CD4-positive, alpha-beta T cell treated with Interleukin-4 for 1 hour (primary cell): ENCODE results near the gene CALML3.

Experiments
- DNase-seq, 2 donors: peaks; one replicate each; pipeline ENCODE4 v3.0.0-alpha.2; 2020 to 2022

CALML3 gene

GRCh38 chr10:5545011-5545410 is 20.2 kb downstream of the CALML3 start:
- no peak for DNase-seq

- DNase-seq: no peak
These were observed 20.6 kb downstream of the CALML3 start for GRCh38 chr10:5545426-5545777.

- DNase-seq: no peak
These were observed 21.3 kb downstream of the CALML3 start for GRCh38 chr10:5545778-5546710.

- DNase-seq: no peak
These were observed 22.3 kb downstream of the CALML3 start for GRCh38 chr10:5546891-5547680.

- no peak for DNase-seq
These were observed 22.8 kb downstream of the CALML3 start for GRCh38 chr10:5547681-5547930.

GRCh38 chr10:5547931-5548660 is 23.3 kb downstream of the CALML3 start:
- DNase-seq: no peak

- no peak for DNase-seq
These were observed 24.9 kb downstream of the CALML3 start for GRCh38 chr10:5549462-5550249.

DNA sequence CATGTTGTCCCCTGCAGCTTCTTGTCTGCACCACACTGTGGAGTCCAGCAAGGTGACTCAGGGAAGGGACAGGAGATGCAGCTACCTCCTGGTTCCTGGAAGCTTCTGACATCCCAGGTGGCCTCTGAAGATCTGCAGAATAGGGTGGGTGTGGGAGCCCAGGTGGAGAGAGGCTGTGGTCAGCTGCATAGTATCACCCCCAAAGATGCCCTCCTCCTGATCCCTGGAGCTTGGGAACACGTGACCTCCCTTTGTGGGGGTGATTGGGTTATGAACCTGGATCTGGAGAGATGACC is 25.4 kb downstream of the CALML3 start:
- no peak for DNase-seq

GRCh38 chr10:5550621-5551530 is 26.1 kb downstream of the CALML3 start:
- DNase-seq: no peak

- DNase-seq: no peak
These were observed 27.0 kb downstream of the CALML3 start for GRCh38 chr10:5551531-5552375.

DNA sequence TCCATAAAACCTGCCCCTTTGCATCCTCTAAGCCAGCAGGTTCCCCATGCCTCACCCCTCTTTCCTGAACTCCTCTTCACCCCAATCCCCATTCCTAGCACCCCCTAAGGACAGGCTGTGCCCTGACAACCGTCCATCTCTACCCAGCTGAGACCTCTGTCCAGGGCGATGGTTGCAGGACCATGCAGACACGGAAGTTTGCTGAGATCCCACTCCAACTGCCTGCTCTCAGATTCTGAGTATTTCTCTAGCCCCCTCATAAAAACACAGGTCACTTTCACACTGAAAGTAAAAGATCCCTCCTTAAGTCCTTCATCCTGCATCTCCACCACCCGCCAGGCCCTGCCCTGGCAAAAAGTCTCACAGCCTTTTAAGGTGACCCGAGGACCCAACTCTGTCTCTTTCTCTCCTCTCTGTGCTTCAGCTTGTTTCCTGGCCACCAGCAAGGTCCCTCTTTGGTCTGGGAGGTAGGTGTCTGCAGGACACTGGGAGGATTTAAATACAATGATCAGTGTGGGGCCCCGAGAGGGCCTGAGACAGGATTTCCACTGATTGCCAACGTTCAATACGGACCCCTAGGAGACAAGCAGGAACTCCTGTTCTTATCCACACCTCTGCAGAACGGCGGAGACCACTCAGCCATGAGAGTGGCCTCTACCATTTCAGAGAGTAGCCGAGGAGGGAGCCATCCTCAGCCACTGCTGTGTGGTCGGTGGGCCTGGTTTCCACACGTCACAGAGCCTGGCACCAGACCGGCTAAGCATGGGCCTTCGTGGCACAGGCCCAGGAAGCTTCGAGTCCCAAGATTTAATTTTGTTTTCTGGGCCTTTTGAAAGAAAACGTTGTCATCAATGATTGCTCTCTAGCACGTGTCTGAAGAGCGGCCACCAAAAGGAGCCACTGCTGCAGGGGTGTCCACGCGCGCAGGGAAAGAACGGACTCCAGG is 27.9 kb downstream of the CALML3 start:
- DNase-seq: no peak

DNA sequence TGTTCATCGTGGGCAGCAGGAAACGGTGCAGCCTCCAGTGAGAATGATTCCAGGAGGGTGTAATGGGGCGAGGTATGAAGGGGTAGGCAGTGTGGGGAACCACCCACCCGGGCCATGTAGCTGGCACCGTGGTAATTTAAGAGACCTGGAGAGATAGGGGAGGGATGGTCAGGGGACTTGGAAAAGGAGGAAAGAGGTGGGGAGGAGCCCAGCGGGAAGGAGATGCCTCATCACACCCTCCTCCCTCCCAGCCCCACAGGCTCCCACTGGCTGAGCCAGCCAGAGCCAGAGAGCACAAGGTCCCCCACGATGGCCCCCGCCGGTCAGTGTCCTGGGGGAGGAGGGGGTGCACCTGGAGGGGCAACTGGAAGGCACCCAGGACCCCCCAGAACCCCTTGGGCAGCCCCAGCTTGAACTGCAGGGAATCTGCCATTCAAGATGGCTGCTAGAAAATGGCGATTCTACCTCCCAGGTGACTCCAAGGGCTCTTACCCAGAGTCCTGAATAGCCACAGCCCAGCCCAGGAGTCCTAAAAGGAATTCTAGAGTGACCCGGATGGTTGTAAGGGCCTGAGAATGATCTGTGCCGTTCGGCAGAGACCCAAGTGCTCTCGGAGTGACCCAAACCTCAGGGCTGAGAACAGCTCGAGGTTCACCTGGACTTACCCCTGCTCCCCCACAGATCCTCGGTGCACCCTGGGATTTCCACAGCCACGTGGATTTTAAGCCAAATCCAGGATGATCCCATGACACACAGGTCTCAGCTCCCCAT is 28.8 kb downstream of the CALML3 start:
- no peak for DNase-seq

GRCh38 chr10:5555021-5555510 is 30.3 kb downstream of the CALML3 start:
- DNase-seq: no peak

- no peak for DNase-seq
These were observed 31.1 kb downstream of the CALML3 start for GRCh38 chr10:5555881-5556280.

- no peak for DNase-seq
These were observed 31.8 kb downstream of the CALML3 start for GRCh38 chr10:5556576-5556975.

DNA sequence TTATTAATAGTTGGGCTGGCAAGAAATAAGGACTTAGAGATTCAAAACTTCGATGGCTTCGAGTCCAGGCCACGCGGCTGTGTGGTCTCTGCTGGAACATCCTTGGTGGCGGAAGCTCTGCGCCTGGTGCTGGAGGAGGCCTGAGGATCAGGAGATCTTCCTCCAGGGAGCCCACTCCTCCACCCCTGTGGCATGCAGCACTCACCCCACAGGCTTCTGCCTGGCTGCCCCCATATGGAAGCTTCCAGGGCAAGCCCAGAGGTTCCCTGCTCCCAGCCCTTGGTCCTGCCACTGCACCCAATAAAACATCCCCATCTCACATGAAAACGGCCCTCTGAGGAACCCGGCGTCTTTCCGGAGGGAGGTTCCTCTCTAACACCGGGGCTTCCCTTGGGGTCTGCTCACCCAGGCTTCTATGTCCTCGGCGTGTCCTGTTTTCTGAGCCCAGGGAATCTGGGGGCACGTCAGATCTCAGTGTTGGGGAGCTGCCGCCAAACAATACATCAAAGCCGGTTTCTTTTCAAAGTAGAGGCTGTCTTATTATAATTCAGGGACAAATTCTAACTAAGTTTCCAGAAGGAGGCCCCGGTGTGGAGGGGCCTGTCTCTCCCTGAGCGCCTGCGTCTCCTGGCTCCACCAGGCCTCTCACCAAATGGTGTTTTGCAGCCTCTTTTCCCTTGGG is 32.4 kb downstream of the CALML3 start:
- no peak for DNase-seq

GRCh38 chr10:5557799-5558771 is 33.3 kb downstream of the CALML3 start:
- no peak for DNase-seq
